Upper lobe of left lung (tissue), 6 donors: ENCODE measurements around the gene PTPRR. TPM values are rescaled to one million over a fixed set of nuclear protein-coding genes. Genes with fewer than 3 reads are reported as not detected.

Experiments
- ATAC-seq, 2 donors: fragments of 200-7000 bp; cut with Tn5 transposase; one replicate each; pipeline ENCODE4 v1.9.1; 2022; ENCODE audit warnings: mild to moderate bottlenecking in 2 of 2, moderate library complexity in 2 of 2; ENCODE audit not compliant: low FRiP score in 2 of 2
- DNase-seq, 2 donors: peaks; one replicate each; pipeline ENCODE4 v3.0.0-alpha.2; 2019 to 2020
- H3K27ac ChIP-seq, 4 donors: fragments of 200-600 bp; sonication (generic); one replicate each; pipeline ENCODE4 v1.5.1; 2016 to 2019
- H3K27me3 ChIP-seq, 4 donors: fragments of 200-600 bp; sonication (generic); one replicate each; pipeline ENCODE4 v1.5.1; 2017 to 2019
- H3K36me3 ChIP-seq, 4 donors: fragments of 200-600 bp; sonication (generic); one replicate each; pipeline ENCODE4 v1.5.1; 2016 to 2019
- H3K4me1 ChIP-seq, 4 donors: fragments of 200-600 bp; sonication (generic); one replicate each; pipeline ENCODE4 v1.5.1; 2018 to 2019
- H3K4me3 ChIP-seq, 4 donors: fragments of 200-600 bp; sonication (generic); one replicate each; pipeline ENCODE4 v1.5.1; 2017 to 2019; ENCODE audit warnings: mild to moderate bottlenecking in 2 of 4, moderate library complexity in 1 of 4
- H3K9me3 ChIP-seq, 4 donors: fragments of 200-600 bp; sonication (generic); one replicate each; pipeline ENCODE4 v1.5.1; 2018 to 2019
- CTCF ChIP-seq, 6 experiments: fragments of 450-650 bp in 4 of 6; fragments of 200-600 bp in 2 of 6; sonication (generic) in 2 of 6; IDR thresholded peaks; one replicate each; pipeline ENCODE4 v1.5.1; 2016 to 2019; ENCODE audit warnings: antibody characterized with exemption in 6 of 6
- EP300 ChIP-seq, 4 donors: sonication (generic); formaldehyde crosslinking; IDR thresholded peaks; one replicate each; pipeline ENCODE4 v1.5.1; 2017; ENCODE audit warnings: antibody characterized with exemption in 4 of 4, control low read depth in 2 of 4
- POLR2A ChIP-seq, 4 donors: fragments of 450-650 bp; IDR thresholded peaks; one replicate each; pipeline ENCODE4 v1.5.1; 2016 to 2017; ENCODE audit warnings: antibody characterized with exemption in 4 of 4, mild to moderate bottlenecking in 2 of 4
- POLR2AphosphoS5 ChIP-seq, 2 donors: sonication (generic); formaldehyde crosslinking; IDR thresholded peaks; one replicate each; pipeline ENCODE4 v1.5.1; 2017; ENCODE audit warnings: antibody characterized with exemption in 2 of 2
- WGBS, 2 donors: methylation state at CpG; one replicate each; pipeline ENCODE4 v1.1.5; 2017 to 2018; 5-methylcytosine and 5-hydroxymethylcytosine counted together
- total RNA-seq, 6 donors: library from RNA; depleted of rRNA in 4 of 6; stranded (reverse); fragments of >200 nt in 4 of 6; gene quantifications; one replicate each; pipeline versions ENCODE4 v1.1.0 to v1.2.1, GENCODE V29; 2016 to 2021
- donor health status: DM: no; HTN: no; CAD: no; lungs with moderate emphysema.
- donor health status: DM: no; HTN: yes; CAD: no; lungs with severe emphysema.

Gene PTPRR
- total RNA-seq, 6 donors from 2014 or later = 0.30 to 2.7 (median 0.79) TPM; not detected in 1

- H3K36me3 ChIP-seq = no peaks in the 10 kb centered on the region
- WGBS, 2 donors = 79 to 80% methylated on average over 1 of the region's 1 CpG
- no peak overlapping the region for H3K27ac ChIP-seq
- H3K4me3 ChIP-seq = no peak overlapping the region
- no peaks in the 10 kb centered on the region for H3K27me3 ChIP-seq
- H3K4me1 ChIP-seq = no peaks in the 10 kb centered on the region
- no peak for TF ChIP-seq POLR2AphosphoS5 (IDR thresholded peaks at IDR 0.05)
- TF ChIP-seq EP300 (IDR thresholded peaks at IDR 0.05) = no peak
- no peak for TF ChIP-seq POLR2A (IDR thresholded peaks at IDR 0.05)
- no peak for TF ChIP-seq CTCF (IDR thresholded peaks at IDR 0.05)
- ATAC-seq = no peak
- no peaks in the 10 kb centered on the region for H3K9me3 ChIP-seq
- DNase-seq = no peak
Measured at GRCh38 chr12:70787612-70788011, 132.9 kb downstream of the PTPRR start.

DNA sequence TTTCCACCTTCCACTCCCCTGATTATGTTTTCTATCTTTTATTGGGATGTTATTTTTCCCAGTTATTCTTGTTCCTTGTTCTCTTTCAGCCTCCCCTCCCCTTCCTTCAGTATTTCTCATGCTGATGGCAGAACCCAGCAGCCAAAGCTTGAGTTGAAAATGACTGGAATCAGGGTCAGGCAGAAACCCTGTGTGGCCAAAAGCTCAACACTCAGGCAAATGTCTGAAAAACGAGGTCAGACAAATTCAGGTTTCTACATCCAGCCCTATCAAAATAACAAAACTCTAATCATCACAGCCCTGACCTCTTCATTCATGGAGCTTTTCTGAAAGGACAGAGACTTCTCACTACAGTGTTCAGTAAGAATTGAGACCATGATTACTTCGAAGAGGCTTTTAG, 134.6 kb downstream of the PTPRR start:
- Histone ChIP-seq H3K4me3 (no peak overlapping the region), H3K27me3 (no peaks in the 10 kb centered on the region), H3K36me3 (no peaks in the 10 kb centered on the region), H3K27ac (no peak overlapping the region), H3K4me1 (no peaks in the 10 kb centered on the region), H3K9me3 (no peaks in the 10 kb centered on the region)
- 59 to 71% methylated on average over 2 of the region's 2 CpGs for WGBS, 2 donors
- ATAC-seq (no peak), DNase-seq (no peak)
- no peak for TF ChIP-seq CTCF (IDR thresholded peaks at IDR 0.05)
- TF ChIP-seq POLR2AphosphoS5 (IDR thresholded peaks at IDR 0.05) = no peak
- no peak for TF ChIP-seq EP300 (IDR thresholded peaks at IDR 0.05)
- TF ChIP-seq POLR2A (IDR thresholded peaks at IDR 0.05) = no peak

GRCh38 chr12:70784042-70784668, 136.4 kb downstream of the PTPRR start:
- peak in 1 of 2 donors; percentile 49 for ATAC-seq
- Histone ChIP-seq H3K9me3 (no peaks in the 10 kb centered on the region), H3K27me3 (no peaks in the 10 kb centered on the region), H3K4me1 (no peaks in the 10 kb centered on the region), H3K36me3 (no peaks in the 10 kb centered on the region), H3K4me3 (no peak overlapping the region), H3K27ac (no peak overlapping the region)
- TF ChIP-seq POLR2AphosphoS5 (IDR thresholded peaks at IDR 0.05) (no peak), POLR2A (IDR thresholded peaks at IDR 0.05) (no peak), EP300 (IDR thresholded peaks at IDR 0.05) (no peak), CTCF (IDR thresholded peaks at IDR 0.05) (no peak)
- DNase-seq = peak in 1 of 2 donors; percentile 44
- WGBS, 2 donors = 97 to 98% methylated on average over 11 to 19 of the region's 21 CpGs

GRCh38 chr12:70783455-70783854, 137.1 kb downstream of the PTPRR start:
- DNase-seq (no peak), ATAC-seq (no peak)
- no peaks in the 10 kb centered on the region for H3K9me3 ChIP-seq
- WGBS, 2 donors = 91 to 92% methylated on average over 2 of the region's 2 CpGs
- no peak for TF ChIP-seq POLR2A (IDR thresholded peaks at IDR 0.05)
- TF ChIP-seq POLR2AphosphoS5 (IDR thresholded peaks at IDR 0.05) = no peak
- TF ChIP-seq EP300 (IDR thresholded peaks at IDR 0.05) = no peak
- no peak for TF ChIP-seq CTCF (IDR thresholded peaks at IDR 0.05)
- no peak overlapping the region for H3K4me3 ChIP-seq
- H3K36me3 ChIP-seq = no peaks in the 10 kb centered on the region
- no peak overlapping the region for H3K27ac ChIP-seq
- no peaks in the 10 kb centered on the region for H3K27me3 ChIP-seq
- H3K4me1 ChIP-seq = no peaks in the 10 kb centered on the region

GRCh38 chr12:70779250-70779649, 141.3 kb downstream of the PTPRR start:
- DNase-seq (no peak), ATAC-seq (no peak)
- Histone ChIP-seq H3K27ac (no peak overlapping the region), H3K9me3 (no peaks in the 10 kb centered on the region), H3K27me3 (no peaks in the 10 kb centered on the region), H3K36me3 (no peaks in the 10 kb centered on the region), H3K4me1 (no peaks in the 10 kb centered on the region), H3K4me3 (no peak overlapping the region)
- WGBS, 2 donors = 82 to 85% methylated on average over 2 of the region's 2 CpGs
- TF ChIP-seq EP300 (IDR thresholded peaks at IDR 0.05) = no peak
- no peak for TF ChIP-seq POLR2AphosphoS5 (IDR thresholded peaks at IDR 0.05)
- no peak for TF ChIP-seq CTCF (IDR thresholded peaks at IDR 0.05)
- no peak for TF ChIP-seq POLR2A (IDR thresholded peaks at IDR 0.05)
